ENCODE results near the gene TREM1.

The TREM1 gene

DNA sequence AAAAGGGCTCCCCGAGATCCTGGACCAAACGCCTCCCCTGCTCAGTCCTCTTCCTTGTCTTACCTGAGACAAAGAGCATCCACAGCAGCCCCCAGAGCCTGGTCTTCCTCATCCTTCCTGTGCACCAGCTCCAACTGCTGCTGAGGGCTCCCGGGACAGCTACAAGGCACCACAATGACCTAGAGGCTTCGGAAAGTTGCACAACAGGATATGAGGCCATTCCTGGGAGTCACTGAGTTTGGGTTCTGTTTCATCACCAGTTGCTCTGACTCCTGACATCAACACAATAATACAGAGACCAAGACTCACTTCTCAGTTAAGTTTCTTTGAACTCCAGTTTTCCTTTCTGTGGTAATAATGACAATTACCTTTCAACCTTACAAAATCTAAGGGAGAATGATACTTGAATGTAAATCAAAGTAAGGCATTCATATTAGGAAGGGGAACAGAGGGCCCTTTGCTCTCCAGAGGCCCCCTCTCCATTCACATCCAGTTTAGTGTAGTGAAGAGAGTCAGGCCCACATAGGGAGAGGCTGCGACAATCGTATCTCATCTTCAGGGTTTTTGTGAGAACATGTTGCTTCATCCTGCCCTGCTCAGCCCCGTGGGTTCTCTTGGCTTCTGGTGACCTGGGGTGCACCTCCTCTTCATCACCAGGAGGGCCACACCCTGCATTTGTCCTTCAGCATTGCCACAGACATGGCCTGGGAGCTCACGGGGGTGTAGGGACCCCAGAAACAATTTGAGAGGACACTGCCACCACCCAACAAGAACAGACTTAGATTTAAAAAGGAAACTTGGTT lies at the start of gene TREM1:
TSS of gene TREM1 (minus strand) at position 139 of the 803 bp plus-strand sequence. CDS start at position 112, 27 bp downstream.
- Histone ChIP-seq H3K9me3 (ENCODE audit: control insufficient read depth, insufficient read depth, low read length) (no peaks in the 10 kb centered on the region), H3K36me3 (ENCODE audit: control insufficient read depth, insufficient read depth, low read length) (no peaks in the 10 kb centered on the region), H3K4me1 (ENCODE audit: control insufficient read depth, insufficient read depth, low read length) (peaks cover 9% of the 10 kb centered on the region), H3K27me3 (ENCODE audit: control insufficient read depth, insufficient read depth, low read length) (peaks cover 22% of the 10 kb centered on the region), H3K4me3 (ENCODE audit: low read depth, low read length) (no peak within 1 kb of the TSS), H3K27ac (ENCODE audit: low read depth, low read length) (no peak within 1 kb of the TSS), H3K9ac (ENCODE audit: low read depth, low read length) (no peak within 1 kb of the TSS)

DNA sequence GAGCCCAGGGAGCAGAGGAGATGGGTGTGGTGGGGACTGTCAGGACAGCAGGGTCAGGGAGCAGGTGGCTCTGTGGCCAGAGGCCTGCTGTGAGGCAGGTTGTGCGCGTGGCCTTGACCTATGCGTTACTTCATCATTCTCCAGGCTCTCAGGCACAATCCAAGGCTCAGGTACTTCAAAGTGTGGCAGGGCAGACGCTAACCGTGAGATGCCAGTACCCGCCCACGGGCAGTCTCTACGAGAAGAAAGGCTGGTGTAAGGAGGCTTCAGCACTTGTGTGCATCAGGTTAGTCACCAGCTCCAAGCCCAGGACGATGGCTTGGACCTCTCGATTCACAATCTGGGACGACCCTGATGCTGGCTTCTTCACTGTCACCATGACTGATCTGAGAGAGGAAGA lies 49.5 kb upstream of the TREM1 start:
- H3K27me3 ChIP-seq (ENCODE audit: control insufficient read depth, insufficient read depth, low read length): peaks cover 3% of the 10 kb centered on the region; the same call in 1 of the 2 replicates
- no peak overlapping the region for H3K4me3 ChIP-seq (ENCODE audit: low read depth, low read length)
- no peaks in the 10 kb centered on the region for H3K36me3 ChIP-seq (ENCODE audit: control insufficient read depth, insufficient read depth, low read length)
- no peak overlapping the region for H3K27ac ChIP-seq (ENCODE audit: low read depth, low read length)
- H3K9me3 ChIP-seq (ENCODE audit: control insufficient read depth, insufficient read depth, low read length): no peaks in the 10 kb centered on the region
- no peak overlapping the region for H3K9ac ChIP-seq (ENCODE audit: low read depth, low read length)
- no peaks in the 10 kb centered on the region for H3K4me1 ChIP-seq (ENCODE audit: control insufficient read depth, insufficient read depth, low read length)

DNA sequence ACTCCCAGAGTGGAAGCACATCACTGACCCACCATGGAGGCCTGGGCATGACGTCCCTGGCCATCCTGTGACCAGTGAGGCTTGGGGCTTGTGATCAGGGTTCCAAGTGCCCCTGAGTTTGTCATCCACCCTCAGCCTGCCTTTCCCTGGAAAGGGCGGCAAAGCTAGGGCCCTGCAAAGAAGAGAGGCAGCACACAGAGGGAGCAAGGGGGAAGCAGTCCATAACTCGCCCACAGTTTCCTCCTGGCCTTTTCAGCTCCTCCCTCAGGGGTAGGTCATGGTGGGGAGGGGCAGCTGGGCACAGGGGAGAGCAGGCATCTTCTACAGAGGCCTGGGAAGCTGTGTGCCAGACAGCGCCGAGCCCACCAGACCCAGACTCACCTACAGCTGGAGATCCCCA lies 48.8 kb upstream of the TREM1 start, which contains the start of gene NCR2:
TSS of gene NCR2 (plus strand) at position 313 of the 400 bp plus-strand sequence. CDS start 269 bp downstream, outside the sequence.
- H3K4me3 ChIP-seq (ENCODE audit: low read depth, low read length): no peak within 1 kb of the TSS
- no peak within 1 kb of the TSS for H3K9ac ChIP-seq (ENCODE audit: low read depth, low read length)
- peaks cover 3% of the 10 kb centered on the region; the same call in 1 of the 2 replicates for H3K27me3 ChIP-seq (ENCODE audit: control insufficient read depth, insufficient read depth, low read length)
- H3K9me3 ChIP-seq (ENCODE audit: control insufficient read depth, insufficient read depth, low read length): no peaks in the 10 kb centered on the region
- no peaks in the 10 kb centered on the region for H3K36me3 ChIP-seq (ENCODE audit: control insufficient read depth, insufficient read depth, low read length)
- H3K27ac ChIP-seq (ENCODE audit: low read depth, low read length): no peak within 1 kb of the TSS
- H3K4me1 ChIP-seq (ENCODE audit: control insufficient read depth, insufficient read depth, low read length): no peaks in the 10 kb centered on the region

DNA sequence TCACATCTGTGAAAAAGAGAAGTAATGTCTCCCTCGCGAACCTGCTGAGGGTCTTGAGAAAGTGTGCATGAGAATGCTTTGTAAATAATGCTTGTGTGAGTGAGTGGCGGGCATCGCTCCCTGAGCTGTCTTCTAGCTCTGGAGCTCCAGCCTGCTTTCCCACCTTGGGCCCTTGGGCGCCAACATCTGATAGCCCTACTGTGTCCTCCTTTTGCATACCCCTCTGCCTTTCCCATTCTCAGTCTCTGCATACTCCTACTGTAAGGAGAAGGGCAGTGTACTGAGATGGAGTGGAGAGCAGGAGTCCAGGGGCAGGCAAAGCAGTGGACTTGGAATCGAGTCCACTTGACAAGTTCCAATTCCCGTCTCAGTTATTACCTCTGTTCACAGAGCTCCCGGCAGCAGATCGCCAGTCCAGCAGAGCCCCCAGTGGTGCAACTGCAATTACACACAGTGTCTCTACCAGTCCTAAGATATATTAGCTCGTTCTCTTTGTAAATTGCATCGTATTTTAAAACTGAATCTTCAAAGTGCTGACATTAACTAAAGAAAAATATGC lies 48.1 kb upstream of the TREM1 start:
- H3K9me3 ChIP-seq (ENCODE audit: control insufficient read depth, insufficient read depth, low read length): no peaks in the 10 kb centered on the region
- peaks cover 3% of the 10 kb centered on the region; the same call in 1 of the 2 replicates for H3K27me3 ChIP-seq (ENCODE audit: control insufficient read depth, insufficient read depth, low read length)
- no peak overlapping the region for H3K9ac ChIP-seq (ENCODE audit: low read depth, low read length)
- no peaks in the 10 kb centered on the region for H3K36me3 ChIP-seq (ENCODE audit: control insufficient read depth, insufficient read depth, low read length)
- H3K27ac ChIP-seq (ENCODE audit: low read depth, low read length): no peak overlapping the region
- no peaks in the 10 kb centered on the region for H3K4me1 ChIP-seq (ENCODE audit: control insufficient read depth, insufficient read depth, low read length)
- no peak overlapping the region for H3K4me3 ChIP-seq (ENCODE audit: low read depth, low read length)

DNA sequence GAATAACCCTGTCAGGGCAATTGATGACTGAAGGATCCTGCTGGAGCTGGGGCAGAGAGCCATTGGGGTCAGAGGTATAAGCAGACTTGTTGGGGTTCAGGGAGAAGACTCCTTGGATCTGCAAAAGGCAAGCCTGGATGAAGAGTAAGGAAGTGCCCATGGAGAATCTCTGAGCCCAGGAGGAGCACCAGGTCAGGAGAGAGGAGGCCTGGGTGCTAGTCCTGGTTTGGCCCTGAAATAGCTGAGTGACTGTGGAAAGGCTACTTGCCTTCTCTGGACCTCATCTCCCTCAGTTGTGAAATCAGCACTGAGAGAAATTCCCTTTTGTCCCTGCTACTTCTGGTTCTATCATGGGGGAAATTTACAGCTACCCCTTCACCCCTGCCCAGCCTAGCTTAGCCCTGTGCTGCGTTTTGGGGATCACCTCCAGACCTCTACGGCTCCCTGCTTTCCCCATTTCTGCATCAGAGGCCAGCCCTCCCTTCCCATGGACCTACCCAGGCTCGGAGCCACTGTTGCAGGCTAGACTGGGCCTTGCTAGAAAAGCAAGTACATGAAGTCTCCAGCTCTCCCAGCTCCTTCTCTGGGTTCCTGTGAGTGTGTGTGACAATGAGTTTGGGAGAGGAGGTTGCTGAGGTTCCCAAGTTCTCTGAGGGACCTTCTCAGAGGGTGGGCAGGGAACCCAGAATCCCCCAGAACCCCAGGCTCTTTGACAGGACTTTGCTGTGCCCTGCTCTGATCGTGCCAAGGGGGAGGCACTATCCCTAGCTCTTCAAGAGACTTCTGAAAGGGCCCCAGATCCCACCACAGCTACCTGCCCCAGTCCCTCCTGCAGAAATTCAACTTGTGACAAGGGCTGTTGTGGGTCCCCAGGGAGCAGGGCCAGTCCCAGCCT lies 46.6 kb upstream of the TREM1 start:
- no peaks in the 10 kb centered on the region for H3K27me3 ChIP-seq (ENCODE audit: control insufficient read depth, insufficient read depth, low read length)
- no peak overlapping the region for H3K4me3 ChIP-seq (ENCODE audit: low read depth, low read length)
- H3K4me1 ChIP-seq (ENCODE audit: control insufficient read depth, insufficient read depth, low read length): no peaks in the 10 kb centered on the region
- no peaks in the 10 kb centered on the region for H3K36me3 ChIP-seq (ENCODE audit: control insufficient read depth, insufficient read depth, low read length)
- no peak overlapping the region for H3K27ac ChIP-seq (ENCODE audit: low read depth, low read length)
- no peak overlapping the region for H3K9ac ChIP-seq (ENCODE audit: low read depth, low read length)
- no peaks in the 10 kb centered on the region for H3K9me3 ChIP-seq (ENCODE audit: control insufficient read depth, insufficient read depth, low read length)

DNA sequence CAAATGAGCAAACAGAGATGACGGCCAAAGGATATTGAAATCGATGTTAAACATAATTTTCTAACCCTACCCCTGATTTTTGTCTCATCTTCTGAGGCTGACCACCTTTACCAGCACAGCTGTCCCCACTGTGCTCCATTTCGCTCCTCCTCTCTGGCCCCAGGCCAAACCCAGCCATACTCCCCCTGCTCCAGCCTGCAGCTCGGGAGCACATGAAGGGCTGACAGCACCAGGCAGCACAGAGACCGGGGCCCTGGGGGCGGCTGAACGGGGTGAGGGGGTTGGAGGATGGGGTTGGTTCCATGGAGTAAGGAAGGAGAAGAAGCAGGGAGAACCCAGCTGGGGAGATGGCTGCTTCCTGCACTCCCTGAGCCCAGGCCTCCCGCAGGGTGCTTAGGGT lies 45.8 kb upstream of the TREM1 start:
- Histone ChIP-seq H3K36me3 (ENCODE audit: control insufficient read depth, insufficient read depth, low read length) (no peaks in the 10 kb centered on the region), H3K4me1 (ENCODE audit: control insufficient read depth, insufficient read depth, low read length) (no peaks in the 10 kb centered on the region), H3K9ac (ENCODE audit: low read depth, low read length) (no peak overlapping the region), H3K4me3 (ENCODE audit: low read depth, low read length) (no peak overlapping the region), H3K9me3 (ENCODE audit: control insufficient read depth, insufficient read depth, low read length) (no peaks in the 10 kb centered on the region), H3K27me3 (ENCODE audit: control insufficient read depth, insufficient read depth, low read length) (no peaks in the 10 kb centered on the region), H3K27ac (ENCODE audit: low read depth, low read length) (no peak overlapping the region)

DNA sequence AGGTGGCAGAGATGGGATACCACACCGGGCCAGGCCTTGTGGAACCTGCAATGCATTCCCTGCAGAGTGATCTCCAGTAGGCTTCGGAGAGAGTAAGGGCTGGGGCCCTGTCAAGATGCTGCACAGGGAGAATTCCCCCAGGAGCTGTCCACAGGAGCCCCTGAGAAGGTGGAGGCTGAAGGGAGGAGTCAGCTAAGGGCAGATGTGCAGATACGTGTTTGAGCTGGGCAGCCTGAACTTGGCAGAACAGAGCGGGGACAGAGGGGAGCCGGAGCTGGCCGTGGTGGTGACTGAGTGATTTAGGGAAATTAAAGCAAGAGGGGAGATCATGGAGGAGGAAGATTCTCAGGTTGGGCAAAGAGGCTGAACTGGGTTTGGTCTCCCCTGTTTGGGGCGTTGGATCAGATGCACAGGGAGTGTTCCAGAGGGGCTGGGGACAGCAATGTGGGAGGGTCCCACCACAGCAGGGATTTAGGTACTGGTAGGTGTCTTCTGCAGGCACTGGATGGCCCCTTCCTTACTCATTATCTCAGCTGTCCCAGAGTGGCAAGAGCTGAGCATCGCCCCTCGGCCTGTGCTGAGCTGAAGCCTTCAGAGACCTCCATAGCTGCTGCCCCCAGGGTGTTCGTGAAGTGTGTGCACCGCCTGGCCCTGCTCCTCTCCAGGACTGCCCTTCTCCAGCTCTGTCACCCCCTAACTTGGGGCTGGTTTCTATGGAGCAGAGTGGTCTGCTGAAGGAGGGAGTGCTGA lies 45.1 kb upstream of the TREM1 start:
- no peaks in the 10 kb centered on the region for H3K36me3 ChIP-seq (ENCODE audit: control insufficient read depth, insufficient read depth, low read length)
- H3K27ac ChIP-seq (ENCODE audit: low read depth, low read length): no peak overlapping the region
- H3K4me1 ChIP-seq (ENCODE audit: control insufficient read depth, insufficient read depth, low read length): no peaks in the 10 kb centered on the region
- H3K27me3 ChIP-seq (ENCODE audit: control insufficient read depth, insufficient read depth, low read length): no peaks in the 10 kb centered on the region
- no peaks in the 10 kb centered on the region for H3K9me3 ChIP-seq (ENCODE audit: control insufficient read depth, insufficient read depth, low read length)
- no peak overlapping the region for H3K4me3 ChIP-seq (ENCODE audit: low read depth, low read length)
- H3K9ac ChIP-seq (ENCODE audit: low read depth, low read length): no peak overlapping the region

DNA sequence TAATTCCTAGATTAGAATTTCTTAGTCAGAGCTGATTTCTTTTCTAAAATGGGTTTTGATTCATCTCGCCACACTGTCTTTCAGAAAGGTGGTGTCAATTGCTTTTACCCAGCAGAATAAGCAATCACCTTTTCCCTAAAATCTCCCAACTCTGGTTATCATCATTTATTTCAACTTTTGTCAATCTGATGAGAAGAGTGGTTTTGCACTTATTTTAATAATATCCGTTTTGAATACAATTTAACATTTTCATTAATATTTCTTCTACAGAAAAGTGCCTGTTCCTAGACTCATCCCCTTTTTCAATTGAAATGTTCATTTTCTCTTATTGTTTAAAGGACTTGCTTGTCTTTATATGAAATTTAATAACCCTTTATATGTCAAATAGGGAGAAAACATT lies 40.7 kb upstream of the TREM1 start:
- no peaks in the 10 kb centered on the region for H3K36me3 ChIP-seq (ENCODE audit: control insufficient read depth, insufficient read depth, low read length)

DNA sequence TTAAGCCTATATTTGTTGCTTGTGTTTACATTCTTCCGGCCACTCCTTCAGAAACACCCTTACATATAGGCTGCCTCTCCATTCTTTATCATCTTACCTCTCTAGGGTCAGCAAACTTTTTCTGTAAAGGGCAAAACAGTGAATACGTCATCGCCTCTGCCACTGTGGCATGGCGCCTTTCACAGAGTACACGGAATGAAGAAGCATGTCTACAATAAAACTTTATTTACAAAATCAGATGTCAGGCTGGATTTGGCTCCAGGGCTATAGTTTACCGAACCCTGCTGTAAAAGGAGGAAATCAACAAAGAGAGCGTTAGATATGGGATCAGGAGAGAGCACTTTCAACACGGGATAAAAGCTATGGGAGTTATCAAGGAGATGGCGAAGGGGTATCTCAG lies 39.6 kb upstream of the TREM1 start:
- no peak overlapping the region for H3K9ac ChIP-seq (ENCODE audit: low read depth, low read length)
- H3K36me3 ChIP-seq (ENCODE audit: control insufficient read depth, insufficient read depth, low read length): no peaks in the 10 kb centered on the region
- no peaks in the 10 kb centered on the region for H3K4me1 ChIP-seq (ENCODE audit: control insufficient read depth, insufficient read depth, low read length)

More for the DNA sequence above, 40.7 kb upstream of the TREM1 start:
- Histone ChIP-seq H3K4me3 (ENCODE audit: low read depth, low read length) (no peak overlapping the region), H3K27me3 (ENCODE audit: control insufficient read depth, insufficient read depth, low read length) (no peaks in the 10 kb centered on the region; the same call in 1 of the 2 replicates), H3K9ac (ENCODE audit: low read depth, low read length) (no peak overlapping the region), H3K9me3 (ENCODE audit: control insufficient read depth, insufficient read depth, low read length) (no peaks in the 10 kb centered on the region), H3K27ac (ENCODE audit: low read depth, low read length) (no peak overlapping the region), H3K4me1 (ENCODE audit: control insufficient read depth, insufficient read depth, low read length) (no peaks in the 10 kb centered on the region)

DNA sequence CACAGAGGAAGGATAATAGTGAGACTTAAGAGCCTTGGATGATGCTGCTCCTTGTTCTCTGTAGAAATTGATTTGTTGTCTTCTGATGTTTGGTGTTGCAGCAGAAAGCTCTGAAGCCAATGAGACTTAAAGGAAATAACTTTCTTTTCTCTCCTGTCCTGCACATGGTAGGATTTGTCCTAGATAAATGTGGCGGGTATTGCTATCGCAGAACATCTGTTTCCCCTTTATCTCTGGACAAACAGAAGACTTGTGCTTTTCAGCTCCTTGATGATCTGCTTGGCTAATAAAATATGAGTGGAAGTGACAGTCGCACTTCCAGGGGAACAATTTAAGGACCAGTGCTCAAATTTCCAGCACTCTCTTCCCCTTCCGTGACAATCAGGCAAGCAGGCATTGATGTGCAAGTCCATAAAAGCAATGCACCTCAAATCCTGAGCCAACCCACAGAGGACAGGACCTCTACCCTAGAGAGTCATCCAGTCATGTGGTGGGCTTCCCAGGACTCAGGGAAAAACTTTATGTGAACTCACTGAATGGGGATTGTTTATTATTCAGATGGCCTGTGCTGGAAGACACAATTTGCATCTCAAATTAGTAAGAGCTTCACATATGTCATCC lies 39.1 kb upstream of the TREM1 start:
- H3K36me3 ChIP-seq (ENCODE audit: control insufficient read depth, insufficient read depth, low read length): no peaks in the 10 kb centered on the region
- H3K27me3 ChIP-seq (ENCODE audit: control insufficient read depth, insufficient read depth, low read length): no peaks in the 10 kb centered on the region; the same call in 1 of the 2 replicates
- no peaks in the 10 kb centered on the region for H3K9me3 ChIP-seq (ENCODE audit: control insufficient read depth, insufficient read depth, low read length)
- H3K9ac ChIP-seq (ENCODE audit: low read depth, low read length): no peak overlapping the region
- no peak overlapping the region for H3K4me3 ChIP-seq (ENCODE audit: low read depth, low read length)
- no peak overlapping the region for H3K27ac ChIP-seq (ENCODE audit: low read depth, low read length)
- no peaks in the 10 kb centered on the region for H3K4me1 ChIP-seq (ENCODE audit: control insufficient read depth, insufficient read depth, low read length)

More for the DNA sequence above, 39.6 kb upstream of the TREM1 start:
- H3K9me3 ChIP-seq (ENCODE audit: control insufficient read depth, insufficient read depth, low read length): no peaks in the 10 kb centered on the region
- no peak overlapping the region for H3K27ac ChIP-seq (ENCODE audit: low read depth, low read length)
- no peaks in the 10 kb centered on the region; the same call in 1 of the 2 replicates for H3K27me3 ChIP-seq (ENCODE audit: control insufficient read depth, insufficient read depth, low read length)
- H3K4me3 ChIP-seq (ENCODE audit: low read depth, low read length): no peak overlapping the region
